ENCODE data around the gene FBXL13.
A peak's percentile ranks its signal among the peaks of the same experiment; 100 is the strongest.
"Not testable (repeated sequence)": the region's sequence is repeated elsewhere in the genome, so short reads cannot be mapped to it uniquely, and the experiment has no call there.

The FBXL13 gene

DNA sequence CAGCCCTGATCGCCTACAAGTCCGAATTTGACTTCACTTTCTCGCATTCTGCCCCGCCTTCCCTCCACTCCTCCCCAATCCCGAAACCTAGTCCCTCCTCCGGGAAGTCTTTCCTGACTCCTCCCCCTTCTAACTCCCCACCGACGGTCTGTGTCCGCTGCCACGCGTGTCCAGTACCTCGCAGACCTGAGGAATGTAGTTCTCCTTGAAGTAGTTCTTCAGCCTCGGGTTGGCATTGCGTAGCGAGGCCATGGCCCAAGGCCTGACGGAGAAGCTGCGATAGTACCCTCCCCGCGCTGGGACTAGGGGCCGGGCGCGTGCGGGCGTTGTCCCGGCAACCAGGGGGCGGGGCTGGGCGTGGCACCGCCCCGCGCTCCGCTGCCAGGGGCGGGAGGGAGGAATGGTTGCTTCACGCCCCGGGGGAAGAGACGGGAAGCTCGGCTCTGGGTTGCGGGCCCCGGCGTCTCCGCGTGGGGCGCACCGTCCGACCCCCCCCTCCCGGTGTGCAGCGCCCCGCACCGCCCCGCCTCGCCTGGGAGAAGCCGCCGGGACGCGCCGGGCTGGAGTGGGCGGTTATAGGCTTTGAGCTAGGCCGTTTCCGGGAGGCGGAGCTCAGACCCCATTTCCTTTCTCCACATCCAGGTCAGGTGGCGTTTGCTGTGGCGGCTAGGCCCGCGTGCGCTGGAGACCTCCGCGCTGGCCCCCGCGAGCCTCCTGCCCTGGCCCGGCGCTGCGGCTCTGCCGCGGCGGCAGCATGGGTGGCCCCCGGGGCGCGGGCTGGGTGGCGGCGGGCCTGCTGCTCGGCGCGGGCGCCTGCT lies at the start of gene FBXL13, which contains the start of gene ARMC10:
Gene FBXL13 (minus strand): TSS at position 278 of the 818 bp plus-strand sequence.
Gene ARMC10 (plus strand): TSS at position 622 of the 818 bp plus-strand sequence. CDS start 133 bp downstream, at position 755.
- peak; percentile 85 for DNase-seq (ENCODE audit: low read depth)

DNA sequence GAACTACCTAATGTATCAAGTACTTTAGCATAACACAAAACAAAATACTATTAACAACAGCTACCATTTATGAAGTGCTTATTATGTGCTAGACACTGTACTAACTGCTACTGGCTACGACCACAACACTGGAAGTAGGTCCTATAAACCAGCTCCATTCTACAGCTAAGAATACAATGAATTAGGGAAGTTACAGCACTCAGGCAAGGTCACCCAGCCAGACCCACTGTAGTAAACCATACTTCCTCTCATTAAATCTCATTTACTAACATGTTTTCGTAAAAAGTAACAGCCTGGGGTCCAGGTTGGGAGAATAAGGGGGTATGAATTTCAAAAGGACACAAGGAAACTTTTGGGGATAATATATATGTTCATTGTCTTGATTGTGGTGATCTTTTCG lies 48.9 kb upstream of the FBXL13 start:
- no peak for DNase-seq (ENCODE audit: low read depth)

DNA sequence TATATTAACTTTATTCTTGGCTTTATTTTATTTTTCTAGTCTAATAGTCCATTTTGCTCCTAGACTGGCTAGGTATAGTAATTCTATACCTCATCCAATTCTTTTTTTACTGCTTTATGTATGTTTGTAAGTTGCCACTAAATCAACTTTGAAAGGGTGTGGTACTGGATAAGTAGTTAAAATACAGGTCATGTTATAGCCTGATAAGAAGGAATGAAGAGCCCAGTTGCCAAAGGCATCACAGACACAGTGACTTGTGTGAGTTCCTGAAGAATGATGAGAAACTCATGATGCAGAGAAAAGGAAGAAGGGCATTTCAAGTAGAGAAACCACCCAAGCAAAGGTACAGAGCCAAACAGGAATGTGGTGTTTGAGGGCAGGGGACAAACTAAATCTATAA lies 47.0 kb upstream of the FBXL13 start:
- no peak for DNase-seq (ENCODE audit: low read depth)

DNA sequence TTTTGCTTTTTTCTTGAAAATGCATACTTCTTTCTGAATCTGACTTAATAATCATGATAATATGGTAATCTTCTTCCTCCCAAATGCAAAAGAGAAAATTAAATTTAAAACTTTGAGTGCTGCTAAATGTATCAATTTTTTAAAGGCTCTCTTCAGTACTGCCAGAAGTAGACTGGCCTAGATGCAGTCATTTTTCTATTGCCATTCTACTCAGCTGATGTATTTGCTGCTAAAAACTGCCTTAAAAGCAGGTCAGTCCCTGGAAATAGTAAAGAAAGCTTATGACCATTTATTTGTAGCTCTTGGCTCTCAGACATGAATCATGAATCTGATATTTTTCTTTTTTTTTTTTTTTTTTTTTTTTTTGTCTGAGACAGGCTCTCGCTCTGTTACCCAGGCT lies 45.8 kb upstream of the FBXL13 start:
- no peak for DNase-seq (ENCODE audit: low read depth)

DNA sequence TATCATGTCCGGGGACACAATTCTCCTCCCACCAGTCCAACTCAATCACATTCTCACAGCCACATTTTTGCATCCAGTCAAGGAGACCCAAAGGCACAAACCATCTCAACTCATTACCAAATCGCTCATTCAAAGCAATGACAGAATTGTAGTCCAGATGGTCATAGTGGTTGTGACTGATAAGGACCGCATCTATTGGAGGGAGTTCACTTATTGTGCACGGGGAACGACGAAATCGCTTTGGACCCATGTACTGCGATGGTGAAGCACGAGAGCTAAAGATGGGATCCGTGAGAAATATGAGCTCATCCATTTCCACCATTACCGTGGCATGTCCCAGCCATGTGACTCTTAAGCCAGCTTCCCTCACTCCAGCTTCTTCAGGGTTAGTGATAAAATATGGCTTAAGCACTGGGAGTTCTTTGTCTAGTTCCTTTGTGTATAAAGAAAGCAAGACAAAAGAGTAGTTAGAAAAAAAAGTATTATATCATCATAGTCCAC lies 45.2 kb upstream of the FBXL13 start:
- no peak for DNase-seq (ENCODE audit: low read depth)

DNA sequence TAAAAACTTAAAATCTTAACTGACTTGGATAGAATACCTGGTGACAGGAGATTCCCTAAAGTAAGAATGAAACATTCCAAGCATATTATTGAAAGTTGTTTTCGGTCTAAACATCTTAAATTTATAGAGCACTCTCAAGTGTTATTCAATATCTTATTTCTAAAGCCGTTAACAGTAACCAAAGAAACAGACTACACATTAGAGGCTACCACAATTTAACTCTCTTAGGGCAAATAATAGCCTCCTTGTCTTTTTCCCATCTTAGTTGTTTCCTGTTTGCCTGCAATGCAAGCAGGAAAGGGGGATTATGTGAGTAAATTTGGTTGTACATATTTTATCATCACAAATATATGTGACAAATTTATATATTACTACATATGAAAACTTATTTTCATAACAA lies 42.9 kb upstream of the FBXL13 start:
- no peak for DNase-seq (ENCODE audit: low read depth)

DNA sequence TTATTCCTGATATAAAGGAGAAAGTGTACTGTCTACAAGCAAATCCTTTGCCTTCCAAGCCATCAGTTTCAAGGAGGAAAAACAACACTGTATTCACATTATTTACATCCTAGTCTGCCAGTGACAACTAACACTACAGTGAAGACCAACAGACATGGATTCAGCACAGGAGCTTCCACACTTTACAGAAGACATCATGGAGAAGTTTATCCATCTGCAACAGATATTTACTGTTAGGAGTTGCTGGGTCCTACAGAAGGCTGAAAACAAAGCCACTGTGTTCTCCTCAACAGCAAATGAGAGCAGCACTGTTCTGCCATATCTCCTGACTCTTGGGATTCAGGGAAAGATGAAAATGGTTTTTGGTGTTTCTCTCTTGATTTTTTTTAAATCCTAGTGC lies 42.4 kb upstream of the FBXL13 start:
- DNase-seq (ENCODE audit: low read depth) = no peak

DNA sequence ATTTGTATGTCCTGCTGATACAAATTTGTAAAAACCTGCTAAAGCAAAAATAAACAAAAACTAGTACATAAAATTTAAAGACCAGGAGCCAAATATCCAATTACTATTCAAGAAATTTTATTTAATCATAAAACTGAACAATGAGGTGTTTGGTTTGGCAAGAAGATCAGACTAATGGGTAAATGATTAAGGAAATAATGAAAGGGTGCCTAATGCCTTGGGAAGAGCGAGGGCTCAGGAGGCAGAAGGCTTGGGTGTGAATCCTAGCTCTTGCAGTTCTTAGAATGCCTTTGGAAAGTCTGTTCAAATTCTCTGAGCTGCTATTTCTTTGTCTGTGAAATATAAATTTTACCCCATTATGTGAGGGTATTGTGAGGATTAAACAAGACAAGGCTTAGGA lies 41.9 kb upstream of the FBXL13 start:
- DNase-seq (ENCODE audit: low read depth) = no peak

DNA sequence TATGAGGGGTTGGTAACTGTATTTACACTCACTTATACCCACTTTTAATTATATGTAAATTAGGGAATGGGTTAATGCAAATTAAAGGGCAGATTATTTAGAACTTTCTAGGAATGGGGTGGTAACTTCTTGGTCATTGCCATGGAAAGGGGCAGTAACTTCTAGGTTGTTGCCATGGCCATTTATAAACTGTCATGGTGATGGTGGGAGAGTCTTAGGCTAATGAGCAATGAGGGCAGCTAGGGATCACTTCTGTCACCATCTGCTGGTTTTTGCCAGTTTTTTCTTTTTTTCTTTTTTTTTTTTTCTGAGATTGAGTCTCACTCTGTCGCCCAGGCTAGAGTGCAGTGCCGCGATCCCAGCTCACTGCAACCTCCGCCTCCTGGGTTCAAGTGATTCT lies 41.2 kb upstream of the FBXL13 start:
- DNase-seq (ENCODE audit: low read depth) = no peak

DNA sequence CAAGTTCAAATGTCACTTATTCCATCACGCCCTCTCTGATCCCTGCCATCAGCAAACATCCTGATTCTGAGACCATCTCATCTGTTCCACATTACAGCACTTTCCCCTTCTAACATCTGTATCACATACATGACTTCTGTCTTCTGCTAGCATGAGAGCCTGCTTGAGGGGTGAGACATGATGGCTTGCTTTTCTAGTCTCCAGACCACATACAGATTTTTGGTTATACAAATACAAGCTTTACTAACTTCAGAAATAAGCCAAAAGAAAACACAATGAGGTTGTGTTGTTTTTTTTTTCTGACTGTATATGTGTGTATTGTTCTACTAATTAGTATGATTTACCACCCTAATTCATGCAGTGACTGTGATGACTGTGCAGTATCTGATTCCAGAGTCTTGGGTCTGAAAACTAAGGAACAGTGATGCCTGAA lies 40.0 kb upstream of the FBXL13 start:
- no peak for DNase-seq (ENCODE audit: low read depth)

DNA sequence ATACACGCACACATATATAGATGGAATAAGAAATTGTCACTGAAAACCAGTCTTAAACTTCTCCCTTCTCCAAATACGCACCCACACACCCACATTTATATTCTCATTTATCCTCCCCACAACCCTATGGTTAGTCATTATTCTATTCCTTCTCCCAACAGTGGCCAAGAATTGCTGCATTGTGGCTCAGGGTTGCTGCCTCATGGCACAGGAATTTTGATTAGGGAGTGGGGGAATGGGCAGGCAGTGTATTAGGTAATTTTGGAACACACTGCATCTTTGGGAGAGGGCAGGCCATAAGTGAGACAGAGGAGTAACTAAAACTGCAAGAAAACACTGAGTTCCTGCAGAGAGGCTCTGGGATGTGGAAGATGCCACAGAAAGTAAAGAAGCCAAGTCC lies 38.6 kb upstream of the FBXL13 start:
- DNase-seq (ENCODE audit: low read depth) = no peak

DNA sequence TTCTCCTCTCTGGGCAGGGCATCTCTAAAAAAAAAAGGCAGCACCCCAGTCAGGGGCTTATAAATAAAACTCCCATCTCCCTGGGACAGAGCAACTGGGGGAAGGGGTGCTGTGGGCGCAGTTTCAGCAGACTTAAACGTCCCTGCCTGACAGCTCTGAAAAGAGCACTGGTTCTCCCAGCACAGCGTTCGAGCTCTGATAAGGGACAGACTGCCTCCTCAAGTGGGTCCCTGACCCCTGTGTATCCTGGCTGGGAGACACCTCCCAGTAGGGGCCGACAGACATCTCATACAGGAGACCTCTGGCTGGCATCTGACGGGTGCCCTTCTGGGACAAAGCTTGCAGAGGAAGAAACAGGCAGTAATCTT lies 32.1 kb upstream of the FBXL13 start:
- DNase-seq (ENCODE audit: low read depth) = not testable (repeated sequence)

DNA sequence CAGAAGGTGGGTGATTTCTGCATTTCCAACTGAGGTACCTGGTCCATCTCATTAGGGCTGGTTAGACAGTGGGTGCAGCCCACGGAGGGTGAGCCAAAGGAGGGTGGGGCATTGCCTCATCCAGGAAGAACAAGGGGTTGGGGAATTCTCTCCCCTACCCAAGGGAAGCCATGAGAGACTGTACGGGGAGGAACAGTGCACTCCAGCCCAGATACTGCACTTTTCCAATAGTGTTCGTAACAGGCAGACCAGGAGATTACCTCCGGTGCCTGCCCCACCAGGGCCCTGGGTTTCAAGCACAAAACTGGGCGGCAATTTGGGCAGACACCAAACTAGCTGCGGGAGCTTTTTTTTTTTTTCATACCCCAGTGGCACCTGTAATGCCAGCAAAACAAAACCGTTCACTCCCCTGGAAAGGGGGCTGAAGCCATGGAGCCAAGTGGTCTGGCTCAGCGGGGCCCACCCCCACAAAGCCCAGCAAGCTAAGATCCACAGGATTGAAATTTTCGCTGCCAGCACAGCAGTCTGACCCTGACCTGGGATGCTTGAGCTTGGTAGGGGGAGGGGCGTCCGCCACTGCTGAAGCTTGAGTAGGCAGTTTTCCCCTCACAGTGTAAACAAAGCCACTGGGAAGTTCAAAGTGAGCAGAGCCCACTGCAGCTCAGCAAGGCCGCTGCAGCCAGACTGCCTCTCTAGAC lies 31.6 kb upstream of the FBXL13 start:
- no peak for DNase-seq (ENCODE audit: low read depth)

DNA sequence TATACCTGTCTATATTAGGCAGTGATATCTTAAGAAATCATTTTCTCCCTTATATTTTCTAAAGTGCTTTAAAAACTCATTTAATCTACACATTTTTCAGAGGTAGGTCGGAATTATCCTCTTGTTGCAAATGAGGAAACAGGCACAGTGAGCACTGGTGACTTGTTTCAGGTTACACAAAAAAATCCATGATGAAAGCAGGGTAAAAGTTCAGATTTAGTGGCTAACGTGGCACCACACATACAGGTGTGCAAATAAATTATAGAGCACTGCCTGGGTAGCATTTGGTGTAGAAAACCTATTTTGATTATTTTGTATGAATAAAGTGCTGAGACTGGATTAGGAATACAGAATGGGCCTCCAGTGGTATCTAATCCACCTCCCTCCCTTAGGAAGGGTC lies 26.9 kb upstream of the FBXL13 start:
- DNase-seq (ENCODE audit: low read depth) = no peak

DNA sequence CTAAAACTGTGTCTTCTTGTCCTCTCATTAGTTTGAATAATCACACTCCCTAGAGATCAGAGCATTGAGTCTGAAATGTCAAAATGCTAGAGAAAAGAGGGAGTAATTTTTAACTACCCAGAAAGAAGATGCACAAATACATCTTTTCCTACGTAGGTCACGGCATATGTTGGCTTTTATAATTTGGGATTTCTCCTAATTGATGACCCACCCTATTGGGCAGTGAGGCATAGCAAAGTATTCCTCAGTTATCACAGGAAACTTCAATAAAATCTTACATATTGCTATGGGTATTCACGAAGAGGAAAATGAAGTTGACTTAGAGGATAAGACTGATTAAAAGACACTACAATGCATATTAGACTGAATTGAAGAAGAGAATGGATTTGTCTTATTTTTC lies 25.8 kb upstream of the FBXL13 start:
- no peak for DNase-seq (ENCODE audit: low read depth)

DNA sequence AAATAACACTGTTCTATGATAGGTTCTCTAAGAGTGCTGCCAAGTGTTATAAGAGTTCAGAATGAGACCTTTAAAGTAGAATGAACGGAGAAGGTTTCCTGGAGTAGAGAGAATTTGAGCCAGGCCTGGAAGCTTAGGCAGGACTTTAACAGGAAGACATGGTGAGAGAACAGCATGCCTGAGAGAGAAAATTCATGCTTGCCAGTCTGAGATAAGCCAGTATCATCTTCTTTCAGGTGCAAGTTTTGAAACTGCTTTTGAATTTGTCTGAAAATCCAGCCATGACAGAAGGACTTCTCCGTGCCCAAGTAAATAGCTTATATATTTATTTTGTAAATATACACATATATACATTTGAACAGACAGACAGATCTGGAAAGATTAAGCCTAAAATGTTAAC lies 22.4 kb upstream of the FBXL13 start:
- no peak for DNase-seq (ENCODE audit: low read depth)

DNA sequence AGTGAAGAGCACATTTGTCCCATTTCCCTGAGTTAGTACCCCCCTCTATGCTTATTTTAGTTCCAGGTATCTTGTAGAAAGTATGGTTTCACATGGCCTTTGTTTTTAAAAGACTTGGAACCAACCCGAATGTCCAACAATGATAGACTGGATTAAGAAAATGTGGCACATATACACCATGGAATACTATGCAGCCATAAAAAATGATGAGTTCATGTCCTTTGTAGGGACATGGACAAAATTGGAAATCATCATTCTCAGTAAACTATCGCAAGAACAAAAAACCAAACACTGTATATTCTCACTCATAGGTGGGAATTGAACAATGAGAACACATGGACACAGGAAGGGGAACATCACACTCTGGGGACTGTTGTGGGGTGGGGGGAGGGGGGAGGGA lies 21.0 kb upstream of the FBXL13 start:
- DNase-seq (ENCODE audit: low read depth) = not testable (repeated sequence)

DNA sequence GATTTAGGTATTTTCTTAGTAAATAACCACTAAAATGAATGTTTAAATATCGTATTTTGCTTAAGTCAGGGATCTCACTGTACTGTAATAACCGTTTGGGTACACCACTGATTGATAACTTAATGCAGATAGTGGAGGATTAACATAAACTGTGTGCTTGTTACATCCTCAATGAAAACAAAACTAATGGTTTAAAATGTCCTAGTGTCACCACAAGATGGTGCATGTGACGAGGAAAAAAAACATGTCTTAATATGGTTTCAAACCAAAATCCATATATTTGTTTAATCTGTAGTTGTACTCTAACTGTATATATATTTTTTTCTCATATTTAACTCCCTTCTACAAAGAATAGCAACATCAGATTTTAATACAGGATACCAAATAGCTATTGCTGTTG lies 19.5 kb upstream of the FBXL13 start:
- no peak for DNase-seq (ENCODE audit: low read depth)

DNA sequence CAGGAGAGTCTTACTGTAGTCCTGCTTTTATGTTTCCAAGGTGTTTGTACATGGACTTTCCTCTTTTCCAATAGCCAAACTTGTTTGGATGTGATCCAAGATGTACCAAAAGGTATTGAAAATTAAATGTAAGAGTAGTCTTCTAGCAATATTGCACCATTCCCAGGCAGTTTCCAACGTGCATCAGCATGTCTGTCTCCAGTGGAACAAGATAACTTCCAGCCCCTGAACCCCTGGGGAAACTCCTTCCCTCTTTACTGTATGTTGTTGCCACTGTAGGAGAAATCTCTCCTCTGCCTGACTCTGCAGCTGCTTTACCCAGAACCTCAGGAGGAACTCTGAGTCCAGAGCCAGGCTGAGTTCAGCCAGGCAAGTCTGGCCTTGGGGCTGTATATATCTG lies 18.8 kb upstream of the FBXL13 start:
- DNase-seq (ENCODE audit: low read depth) = no peak

DNA sequence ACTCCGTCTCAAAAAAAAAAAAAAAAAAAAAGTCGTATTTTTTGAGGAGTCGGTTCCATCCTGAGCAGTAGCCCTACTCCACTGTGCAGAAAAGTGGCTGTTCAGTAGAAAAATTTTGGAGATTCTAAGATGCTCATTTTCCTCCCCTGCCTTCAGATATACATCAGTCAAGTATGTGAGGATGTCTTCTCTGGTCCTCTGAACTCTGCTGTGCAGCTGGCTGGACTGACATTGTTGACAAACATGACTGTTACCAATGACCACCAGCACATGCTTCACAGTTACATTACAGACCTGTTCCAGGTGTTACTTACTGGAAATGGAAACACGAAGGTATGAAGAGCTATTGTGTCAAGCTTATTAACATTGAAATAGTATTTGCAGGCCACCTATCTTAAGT lies 17.7 kb upstream of the FBXL13 start:
- not testable (repeated sequence) for DNase-seq (ENCODE audit: low read depth)

DNA sequence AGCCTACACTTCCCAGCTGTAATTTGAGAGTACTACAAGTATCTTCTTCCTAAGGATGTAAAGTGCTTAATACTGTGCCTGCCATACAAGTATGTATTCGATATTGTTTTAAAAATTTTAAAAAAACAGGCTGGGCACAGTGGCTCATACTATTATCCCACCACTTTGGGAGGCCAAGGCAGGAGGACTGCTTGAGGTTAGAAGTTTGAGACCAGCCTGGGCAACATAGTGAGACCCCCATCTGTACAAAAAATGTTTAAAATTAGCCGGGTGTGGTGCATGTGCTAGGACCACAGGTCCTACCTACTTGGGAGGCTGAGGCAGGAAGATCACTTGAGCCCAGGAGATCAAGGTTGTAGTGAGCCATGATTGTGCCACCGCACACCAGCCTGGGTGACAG lies 8.6 kb upstream of the FBXL13 start:
- no peak for DNase-seq (ENCODE audit: low read depth)

DNA sequence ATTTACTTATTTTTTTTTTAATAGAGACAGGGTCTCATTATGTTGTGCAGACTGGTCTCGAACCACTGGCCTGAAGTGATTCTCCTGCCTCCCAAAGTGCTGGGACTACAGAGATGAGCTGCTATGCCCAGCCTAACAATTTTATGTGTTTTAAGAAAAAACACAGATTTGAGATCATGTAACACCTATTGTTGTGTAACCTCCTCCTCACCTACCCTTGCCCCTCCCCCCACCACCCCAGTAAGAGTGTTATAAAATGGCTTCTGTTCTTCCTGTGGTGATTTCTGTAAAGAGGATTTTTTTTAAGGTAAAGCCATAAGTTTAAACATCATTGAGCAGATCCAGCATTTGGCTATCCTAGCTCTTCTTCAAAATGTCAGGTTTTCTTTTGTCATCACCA lies 7.9 kb upstream of the FBXL13 start:
- DNase-seq (ENCODE audit: low read depth) = no peak

DNA sequence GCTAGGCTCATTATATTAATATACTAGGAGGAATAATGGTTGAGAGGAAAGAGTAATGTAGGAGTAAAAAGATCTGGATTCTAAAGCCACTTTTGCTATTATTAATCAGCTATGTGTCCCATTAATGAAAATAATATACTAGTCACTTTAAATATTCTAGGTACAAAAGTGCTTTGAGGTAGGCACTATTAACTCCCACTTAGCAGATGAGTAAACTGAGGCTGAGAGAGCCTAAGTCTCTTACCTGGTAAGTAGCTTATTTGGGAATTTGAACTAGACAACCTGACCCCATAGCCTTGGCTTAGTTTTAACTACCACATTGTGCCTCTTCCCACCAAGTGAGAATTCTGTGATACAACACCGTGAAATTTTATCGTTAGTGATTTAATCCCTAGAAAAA lies 6.3 kb upstream of the FBXL13 start:
- DNase-seq (ENCODE audit: low read depth) = no peak
